Sigmoid colon (tissue), 4 donors: ENCODE results near the gene CARD6.

ENCODE experiments used
- EP300 ChIP-seq, 4 donors: sonication (generic); formaldehyde crosslinking; IDR thresholded peaks; one replicate each; pipeline ENCODE4 v1.6.1; 2017; ENCODE audit warnings: antibody characterized with exemption in 4 of 4
- POLR2A ChIP-seq, 2 donors: fragments of 450-650 bp; IDR thresholded peaks; one replicate each; pipeline ENCODE4 v1.6.1; 2016; ENCODE audit warnings: antibody characterized with exemption in 2 of 2, mild to moderate bottlenecking in 2 of 2, moderate library complexity in 2 of 2
- POLR2AphosphoS5 ChIP-seq, 4 donors: sonication (generic); formaldehyde crosslinking; IDR thresholded peaks; one replicate each; pipeline ENCODE4 v1.6.1; 2017; ENCODE audit warnings: antibody characterized with exemption in 4 of 4
- TF ChIP-seq, protein P1 (sequence below), 4 experiments: fragments of 450-650 bp in 3 of 4; fragments of 200-600 bp in 1 of 4; IDR thresholded peaks; one replicate each; pipeline ENCODE4 v1.5.1; 2016 to 2019; ENCODE audit warnings: antibody characterized with exemption in 4 of 4, mild to moderate bottlenecking in 3 of 4, moderate library complexity in 2 of 4

DNA sequence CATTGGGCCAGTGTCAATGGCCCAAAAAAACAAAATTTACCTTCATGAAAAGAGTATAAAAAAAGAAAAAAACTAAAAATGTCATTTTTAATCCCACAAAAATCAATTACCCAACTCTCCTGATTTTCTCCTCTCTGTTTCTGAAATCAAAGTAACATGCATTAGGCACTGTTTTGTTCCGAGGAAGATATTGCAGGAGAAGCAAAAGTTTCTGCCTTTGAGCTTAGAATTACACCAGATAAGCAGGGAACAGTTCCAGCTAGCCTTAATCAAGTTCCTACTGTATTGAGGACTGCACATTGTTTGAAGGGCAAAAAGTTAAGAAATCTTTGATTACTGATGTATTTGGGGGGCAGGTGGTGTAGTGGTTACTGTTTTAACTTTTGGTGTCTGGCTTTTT lies 41.9 kb upstream of the CARD6 start:
- TF ChIP-seq, protein P1, sequence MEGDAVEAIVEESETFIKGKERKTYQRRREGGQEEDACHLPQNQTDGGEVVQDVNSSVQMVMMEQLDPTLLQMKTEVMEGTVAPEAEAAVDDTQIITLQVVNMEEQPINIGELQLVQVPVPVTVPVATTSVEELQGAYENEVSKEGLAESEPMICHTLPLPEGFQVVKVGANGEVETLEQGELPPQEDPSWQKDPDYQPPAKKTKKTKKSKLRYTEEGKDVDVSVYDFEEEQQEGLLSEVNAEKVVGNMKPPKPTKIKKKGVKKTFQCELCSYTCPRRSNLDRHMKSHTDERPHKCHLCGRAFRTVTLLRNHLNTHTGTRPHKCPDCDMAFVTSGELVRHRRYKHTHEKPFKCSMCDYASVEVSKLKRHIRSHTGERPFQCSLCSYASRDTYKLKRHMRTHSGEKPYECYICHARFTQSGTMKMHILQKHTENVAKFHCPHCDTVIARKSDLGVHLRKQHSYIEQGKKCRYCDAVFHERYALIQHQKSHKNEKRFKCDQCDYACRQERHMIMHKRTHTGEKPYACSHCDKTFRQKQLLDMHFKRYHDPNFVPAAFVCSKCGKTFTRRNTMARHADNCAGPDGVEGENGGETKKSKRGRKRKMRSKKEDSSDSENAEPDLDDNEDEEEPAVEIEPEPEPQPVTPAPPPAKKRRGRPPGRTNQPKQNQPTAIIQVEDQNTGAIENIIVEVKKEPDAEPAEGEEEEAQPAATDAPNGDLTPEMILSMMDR (IDR thresholded peaks at IDR 0.05): no peak
- no peak for TF ChIP-seq POLR2A (IDR thresholded peaks at IDR 0.05)
- no peak for TF ChIP-seq EP300 (IDR thresholded peaks at IDR 0.05)
- no peak for TF ChIP-seq POLR2AphosphoS5 (IDR thresholded peaks at IDR 0.05)
